Liver (tissue), 9 donors: ENCODE data around the gene CEP68. TPM values are rescaled to one million over a fixed set of nuclear protein-coding genes. Genes with fewer than 3 reads are reported as not detected.

Experiments used
- DNase-seq: peaks from one replicate; pipeline ENCODE4 v3.0.0-alpha.2; 2017; ENCODE audit warnings: low spot score
- H3K27ac ChIP-seq, 2 donors: one replicate each; pipeline ENCODE4 v1.7.0; 2013; ENCODE audit warnings: inconsistent platforms in 2 of 2, low read length in 2 of 2, control low read depth in 1 of 2, low read depth in 1 of 2, mild to moderate bottlenecking in 1 of 2
- H3K27me3 ChIP-seq, 4 donors: one replicate each; pipeline versions ENCODE4 v1.6.1 to v1.7.0; 2013; ENCODE audit warnings: low read length in 3 of 4, inconsistent platforms in 1 of 4, mild to moderate bottlenecking in 1 of 4, moderate library complexity in 1 of 4; ENCODE audit not compliant: control insufficient read depth in 4 of 4, insufficient read depth in 4 of 4
- H3K36me3 ChIP-seq, 4 donors: one replicate each; pipeline versions ENCODE4 v1.6.1 to v1.7.0; 2013; ENCODE audit warnings: low read length in 3 of 4, mild to moderate bottlenecking in 3 of 4, low read depth in 1 of 4, moderate library complexity in 1 of 4; ENCODE audit not compliant: control insufficient read depth in 4 of 4, insufficient read depth in 3 of 4
- H3K4me1 ChIP-seq, 4 donors: one replicate each; pipeline versions ENCODE4 v1.6.1 to v1.7.0; 2013; ENCODE audit warnings: low read length in 3 of 4, mild to moderate bottlenecking in 3 of 4, moderate library complexity in 1 of 4; ENCODE audit not compliant: control insufficient read depth in 4 of 4, insufficient read depth in 4 of 4
- H3K4me3 ChIP-seq, 3 donors: one replicate each; pipeline versions ENCODE4 v1.6.1 to v1.7.0; 2013; ENCODE audit warnings: low read length in 3 of 3, control low read depth in 1 of 3, low read depth in 1 of 3, mild to moderate bottlenecking in 1 of 3
- H3K9ac ChIP-seq, 2 donors: one replicate each; pipeline ENCODE4 v1.7.0; 2013; ENCODE audit warnings: low read length in 2 of 2, mild to moderate bottlenecking in 2 of 2, moderate library complexity in 2 of 2, control low read depth in 1 of 2, low read depth in 1 of 2
- H3K9me3 ChIP-seq, 4 donors: one replicate each; pipeline versions ENCODE4 v1.6.1 to v1.7.0; 2013; ENCODE audit warnings: low read length in 3 of 4; ENCODE audit not compliant: control insufficient read depth in 4 of 4
- ATF3 ChIP-seq: IDR thresholded peaks from 2 replicates; pipeline ENCODE4 v1.6.1; 2016; ENCODE audit warnings: antibody characterized with exemption
- CTCF ChIP-seq: fragments of 150-350 bp; IDR thresholded peaks from 2 replicates; pipeline ENCODE4 v1.5.1; 2017; ENCODE audit warnings: improper control_type of control experiment, low read depth, low read length; ENCODE audit not compliant: missing input control
- EGR1 ChIP-seq, 2 donors: IDR thresholded peaks; 2 replicates each; pipeline ENCODE4 v1.6.1; 2016 to 2018; ENCODE audit warnings: antibody characterized with exemption in 2 of 2, low read depth in 2 of 2
- FOXA1 ChIP-seq: IDR thresholded peaks from 2 replicates; pipeline ENCODE4 v1.6.1; 2016; ENCODE audit warnings: antibody characterized with exemption
- FOXA2 ChIP-seq: IDR thresholded peaks from 2 replicates; pipeline ENCODE4 v1.6.1; 2016; ENCODE audit warnings: antibody characterized with exemption
- GABPA ChIP-seq, 2 donors: IDR thresholded peaks in 1 of 2; conservative IDR thresholded peaks in 1 of 2; 2 replicates each; pipeline ENCODE4 v1.6.1; 2016; ENCODE audit warnings: antibody characterized with exemption in 2 of 2, mild to moderate bottlenecking in 1 of 2, moderate library complexity in 1 of 2
- HNF4A ChIP-seq, 2 donors: conservative IDR thresholded peaks; 2 replicates each; pipeline ENCODE4 v1.6.1; 2016; ENCODE audit warnings: antibody characterized with exemption in 2 of 2, mild to moderate bottlenecking in 2 of 2
- HNF4G ChIP-seq: IDR thresholded peaks from 2 replicates; pipeline ENCODE4 v1.6.1; 2016; ENCODE audit warnings: antibody characterized with exemption
- JUND ChIP-seq, 2 donors: IDR thresholded peaks; 2 replicates each; pipeline ENCODE4 v1.6.1; 2016; ENCODE audit warnings: antibody characterized with exemption in 2 of 2
- MAX ChIP-seq: IDR thresholded peaks from 2 replicates; pipeline ENCODE4 v1.6.1; 2016; ENCODE audit warnings: antibody characterized with exemption
- NR2F2 ChIP-seq: IDR thresholded peaks from 2 replicates; pipeline ENCODE4 v1.6.1; 2016; ENCODE audit warnings: antibody characterized with exemption
- RAD21 ChIP-seq, 2 donors: IDR thresholded peaks; 2 replicates each; pipeline ENCODE4 v1.6.1; 2016; ENCODE audit warnings: antibody characterized with exemption in 2 of 2, mild to moderate bottlenecking in 2 of 2
- REST ChIP-seq: IDR thresholded peaks from 2 replicates; pipeline ENCODE4 v1.6.1; 2016; ENCODE audit warnings: antibody characterized with exemption, mild to moderate bottlenecking
- RXRA ChIP-seq, 2 donors: IDR thresholded peaks; 2 replicates each; pipeline ENCODE4 v1.6.1; 2017 to 2018; ENCODE audit warnings: antibody characterized with exemption in 2 of 2, mild to moderate bottlenecking in 1 of 2
- SP1 ChIP-seq: IDR thresholded peaks from 2 replicates; pipeline ENCODE4 v1.6.1; 2018; ENCODE audit warnings: antibody characterized with exemption, mild to moderate bottlenecking
- TAF1 ChIP-seq: conservative IDR thresholded peaks from 2 replicates; pipeline ENCODE4 v1.6.1; 2016; ENCODE audit warnings: antibody characterized with exemption, mild to moderate bottlenecking
- YY1 ChIP-seq: IDR thresholded peaks from 2 replicates; pipeline ENCODE4 v1.6.1; 2016; ENCODE audit warnings: antibody characterized with exemption, mild to moderate bottlenecking
- ZBTB33 ChIP-seq: IDR thresholded peaks from 2 replicates; pipeline ENCODE4 v1.6.1; 2016; ENCODE audit warnings: antibody characterized with exemption
- WGBS: extraction: QIAGEN DNeasy Blood & Tissue Kit; methylation state at CpG from one replicate; pipeline ENCODE4 v1.1.7; 2013; 5-methylcytosine and 5-hydroxymethylcytosine counted together
- polyA plus RNA-seq, 2 donors: library from polyadenylated mRNA; stranded (reverse) in 1 of 2; unstranded in 1 of 2; fragments of 200-250 nt in 1 of 2; fragments of >200 nt in 1 of 2; fragmentation: Nextera tagmentation in 1 of 2; extraction: Ambion mirVana in 1 of 2; gene quantifications; one replicate each; pipeline versions ENCODE4 v1.2.1 to v1.2.3, GENCODE V29; 2013 to 2015
- total RNA-seq, 2 donors: library from RNA; depleted of rRNA; stranded (reverse); fragments of >200 nt; gene quantifications; one replicate each; pipeline ENCODE4 v1.2.3, GENCODE V29; 2014
- donor health status: healthy.
- donor health status: healthy.
- donor health status: healthy.
- donor health status: healthy.
- donor health status: healthy.

CEP68 gene
- total and polyA plus RNA-seq, 4 donors = 2.1 to 5.8 (median 4.1) TPM

GRCh38 chr2:65026704-65027464, 29.3 kb upstream of the CEP68 start:
- Histone ChIP-seq H3K27me3 (no peaks in the 10 kb centered on the region), H3K36me3 (peaks cover 0 to 2% (median 0%) of the 10 kb centered on the region in 4 donors), H3K9me3 (no peaks in the 10 kb centered on the region), H3K4me1 (peaks cover 13 to 27% (median 18%) of the 10 kb centered on the region in 4 donors), H3K27ac (no peak overlapping the region), H3K4me3 (no peak overlapping the region), H3K9ac (no peak overlapping the region)
- 98% methylated on average over 13 of the region's 13 CpGs for WGBS
- TF ChIP-seq JUND (IDR thresholded peaks at IDR 0.05) (no peak), CTCF (no peak), HNF4A (conservative IDR thresholded peaks at IDR 0.05) (no peak), FOXA2 (no peak), TAF1 (no peak), ZBTB33 (no peak), RAD21 (IDR thresholded peaks at IDR 0.05) (no peak), EGR1 (IDR thresholded peaks at IDR 0.05; ENCODE audit: low read depth in 2 of 2) (no peak), SP1 (no peak), NR2F2 (no peak), GABPA (IDR thresholded peaks at IDR 0.05 in 1 of 2, conservative IDR thresholded peaks at IDR 0.05 in 1 of 2) (no peak), REST (no peak), ATF3 (no peak), MAX (no peak), HNF4G (no peak), YY1 (no peak), RXRA (IDR thresholded peaks at IDR 0.05) (no peak), FOXA1 (no peak)
- DNase-seq = no peak
